D721Med (cell line): ENCODE measurements around the gene FGR.

ENCODE experiments used
- DNase-seq: peaks from one replicate; pipeline ENCODE4 v3.0.0; 2011; ENCODE audit warnings: low spot score; ENCODE audit not compliant: insufficient read length
- FAIRE-seq: peaks from 2 replicates; lab custom pipeline; 2011; peaks lifted over from hg19 to GRCh38; lab: Jason Lieb, UNC
- TF ChIP-seq, protein P1 (sequence below): IDR thresholded peaks from 2 replicates; pipeline ENCODE4 v1.5.1; 2012; ENCODE audit warnings: mild to moderate bottlenecking, control low read depth; ENCODE audit not compliant: insufficient read depth; ENCODE audit errors: missing control alignments

The FGR gene

DNA sequence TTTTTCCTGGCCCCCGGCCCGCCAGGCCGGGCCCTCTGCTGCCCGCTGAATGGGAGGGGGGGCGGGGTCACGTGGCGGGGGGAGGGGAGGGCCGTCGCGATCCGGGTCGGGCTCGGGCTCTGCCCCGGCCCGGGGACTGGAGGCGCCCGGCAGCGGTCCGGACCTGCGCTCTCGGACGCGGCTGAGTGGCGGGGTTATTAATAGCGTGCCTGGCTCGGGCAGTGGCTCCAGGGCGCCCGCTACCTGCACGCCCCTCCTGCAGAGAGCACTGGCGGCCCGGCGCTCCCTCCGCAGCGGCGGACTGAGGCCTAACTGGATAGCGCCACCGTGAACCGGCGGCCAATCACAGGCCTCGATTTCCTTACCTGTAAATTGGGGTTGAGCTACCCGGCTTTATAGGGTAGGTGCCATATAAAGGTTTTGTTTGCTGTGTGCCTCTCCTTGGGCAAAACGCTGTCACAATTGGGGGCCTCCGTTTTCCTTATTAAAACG is 59.1 kb downstream of the FGR start:
- TF ChIP-seq, protein P1, sequence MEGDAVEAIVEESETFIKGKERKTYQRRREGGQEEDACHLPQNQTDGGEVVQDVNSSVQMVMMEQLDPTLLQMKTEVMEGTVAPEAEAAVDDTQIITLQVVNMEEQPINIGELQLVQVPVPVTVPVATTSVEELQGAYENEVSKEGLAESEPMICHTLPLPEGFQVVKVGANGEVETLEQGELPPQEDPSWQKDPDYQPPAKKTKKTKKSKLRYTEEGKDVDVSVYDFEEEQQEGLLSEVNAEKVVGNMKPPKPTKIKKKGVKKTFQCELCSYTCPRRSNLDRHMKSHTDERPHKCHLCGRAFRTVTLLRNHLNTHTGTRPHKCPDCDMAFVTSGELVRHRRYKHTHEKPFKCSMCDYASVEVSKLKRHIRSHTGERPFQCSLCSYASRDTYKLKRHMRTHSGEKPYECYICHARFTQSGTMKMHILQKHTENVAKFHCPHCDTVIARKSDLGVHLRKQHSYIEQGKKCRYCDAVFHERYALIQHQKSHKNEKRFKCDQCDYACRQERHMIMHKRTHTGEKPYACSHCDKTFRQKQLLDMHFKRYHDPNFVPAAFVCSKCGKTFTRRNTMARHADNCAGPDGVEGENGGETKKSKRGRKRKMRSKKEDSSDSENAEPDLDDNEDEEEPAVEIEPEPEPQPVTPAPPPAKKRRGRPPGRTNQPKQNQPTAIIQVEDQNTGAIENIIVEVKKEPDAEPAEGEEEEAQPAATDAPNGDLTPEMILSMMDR, result no peak
- FAIRE-seq (no peak), DNase-seq (no peak)

DNA sequence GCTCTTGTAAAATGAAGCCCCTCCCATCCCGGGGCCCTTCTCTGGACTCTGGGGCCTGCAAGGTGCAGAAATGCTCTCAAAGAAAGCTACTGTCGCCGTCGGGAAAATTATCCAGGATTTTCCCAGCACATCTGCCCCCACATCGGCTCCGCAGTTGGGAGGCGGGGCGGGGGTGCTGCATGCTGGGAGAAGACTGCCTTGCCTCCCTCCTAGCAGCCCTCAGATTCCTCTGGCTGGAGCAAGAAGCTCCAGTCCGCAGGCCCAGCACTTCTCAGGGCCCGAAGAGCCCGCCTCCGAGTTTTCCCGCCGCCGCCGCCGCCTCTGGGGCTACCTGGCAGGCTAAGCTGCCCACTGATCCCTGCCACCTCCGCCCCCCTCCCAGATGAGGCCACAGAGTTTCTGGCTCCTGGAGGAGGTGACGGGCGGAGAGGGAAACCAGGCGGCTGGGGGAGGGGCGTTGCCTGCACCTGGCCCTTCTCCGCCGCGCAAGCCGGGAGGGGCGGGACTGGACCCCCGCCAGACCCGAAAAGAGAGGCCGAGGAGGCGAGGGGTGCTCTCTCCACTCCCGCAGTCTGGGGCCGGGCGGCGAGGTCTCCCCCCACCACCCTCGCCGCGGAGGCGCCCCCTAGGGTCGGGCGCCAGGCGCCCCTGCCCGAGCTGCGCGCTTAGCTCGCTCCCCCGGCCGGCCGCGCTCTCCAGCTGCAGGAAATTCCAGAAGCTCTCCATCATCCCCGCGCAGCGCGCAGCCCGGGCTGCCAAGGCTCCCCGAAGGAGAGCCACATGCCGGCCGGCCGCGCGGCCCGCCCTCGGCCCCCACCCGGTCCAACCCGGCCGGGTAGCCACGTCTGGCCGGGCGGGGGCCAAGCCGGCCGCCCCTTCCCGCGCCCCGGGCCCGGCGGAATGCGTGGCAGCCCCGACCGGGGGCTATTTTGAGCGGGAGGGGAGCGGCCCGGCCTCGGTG is 59.8 kb downstream of the FGR start:
- DNase-seq (no peak), FAIRE-seq (no peak)
- TF ChIP-seq, protein P1, result no peak

DNA sequence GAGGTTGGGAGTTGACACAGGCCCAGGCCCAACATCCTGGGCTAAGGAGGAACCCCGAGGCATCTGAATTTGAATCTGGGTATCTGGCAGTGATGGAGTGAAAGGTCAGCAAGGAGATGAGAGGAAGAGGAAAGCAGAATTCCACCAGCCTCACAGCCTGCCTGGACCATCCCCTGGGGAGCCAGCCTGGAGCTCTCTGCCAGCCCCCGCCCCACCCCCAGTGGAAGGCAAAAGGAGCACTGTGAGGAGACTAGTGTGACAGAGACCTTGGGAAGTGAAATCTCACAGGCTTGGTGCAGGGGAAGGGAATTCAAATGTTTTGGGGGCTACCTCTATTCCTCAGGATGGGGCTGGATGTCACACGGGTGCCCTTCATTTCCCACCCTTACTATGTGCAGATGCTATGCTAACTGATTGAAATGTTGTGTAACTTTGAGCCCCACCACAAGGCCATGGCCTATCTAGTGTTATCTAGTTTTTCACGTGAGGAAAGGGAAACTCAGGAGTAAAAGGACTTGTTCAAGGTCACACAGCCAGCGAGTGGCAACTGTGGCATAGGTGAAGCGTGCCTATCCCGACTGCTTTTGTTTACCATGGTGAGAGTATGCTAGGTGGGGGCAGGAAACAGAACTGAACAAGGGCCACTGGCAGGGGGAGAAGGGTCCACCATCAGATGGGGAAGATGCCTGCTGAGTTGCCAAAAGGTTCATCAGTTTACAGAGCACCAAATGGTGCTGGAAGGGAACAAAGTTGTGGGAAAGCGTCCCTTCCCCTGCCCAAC is 60.8 kb downstream of the FGR start:
- DNase-seq (no peak), FAIRE-seq (no peak)
- TF ChIP-seq, protein P1, result no peak

DNA sequence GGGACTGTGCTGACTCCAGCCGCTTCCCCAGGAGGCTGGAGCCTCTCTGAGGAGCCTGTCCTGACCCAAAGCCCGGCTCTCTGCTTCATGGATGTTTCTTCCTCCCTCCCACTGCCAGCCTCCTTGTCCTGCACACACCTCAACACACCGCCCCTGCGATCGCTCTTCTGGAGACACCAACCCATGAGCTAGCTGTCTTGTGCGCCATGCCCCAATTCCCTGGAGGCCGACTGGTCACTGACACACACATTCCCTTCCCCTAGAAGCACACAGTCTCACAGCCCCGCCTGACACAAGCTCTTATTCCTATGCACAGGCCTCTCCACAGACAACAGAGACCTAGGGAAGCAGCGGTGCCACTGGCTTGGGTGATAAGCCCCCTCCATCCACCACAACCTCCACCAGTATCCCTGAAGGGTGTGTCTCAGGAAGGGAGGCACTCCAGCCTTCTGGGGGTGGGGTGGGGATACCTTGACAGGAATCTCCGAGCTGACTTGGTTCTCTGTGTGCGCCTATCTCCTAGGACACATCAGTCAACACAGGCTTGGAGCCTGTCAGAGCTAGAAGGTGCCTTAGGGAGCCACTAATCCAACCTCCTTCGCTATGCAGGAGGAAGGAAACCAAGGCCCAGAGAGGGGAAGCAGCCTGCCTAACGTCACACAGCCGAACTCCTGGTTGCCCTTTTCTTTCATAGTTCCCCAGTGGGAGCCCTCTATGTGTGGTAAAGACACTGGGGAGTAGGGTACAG is 62.1 kb downstream of the FGR start:
- DNase-seq (no peak), FAIRE-seq (no peak)
- TF ChIP-seq, protein P1, result no peak

DNA sequence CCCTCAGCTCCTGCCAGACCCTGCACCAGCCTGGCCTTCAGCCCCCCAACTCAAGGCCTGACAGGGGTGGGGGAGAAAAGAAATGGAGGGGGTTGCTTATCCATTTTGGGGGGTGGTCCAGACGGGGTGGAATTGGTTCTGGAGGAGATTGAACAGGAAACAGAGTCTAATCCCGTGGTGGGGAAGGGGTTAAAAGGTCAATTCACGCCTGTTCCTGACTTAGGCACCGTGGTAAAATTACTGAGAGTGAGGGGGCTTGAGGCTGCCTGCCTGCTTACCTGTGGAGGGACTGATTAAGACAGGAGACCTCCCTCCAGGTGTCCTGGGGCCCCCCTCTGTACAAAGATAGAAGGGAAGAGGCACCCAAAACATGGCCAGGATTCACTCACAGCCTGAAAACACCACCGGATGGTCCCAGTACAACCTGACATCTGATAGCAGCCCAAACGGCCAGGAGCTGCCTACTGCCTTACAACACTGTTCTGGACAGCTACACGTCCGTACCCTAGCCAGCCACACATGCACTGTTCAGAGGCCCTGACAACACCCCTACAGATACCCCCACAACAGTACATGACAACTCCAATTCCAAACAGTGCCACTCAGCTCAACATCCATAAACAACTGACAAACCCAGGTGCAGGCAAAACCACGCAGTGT is 62.8 kb downstream of the FGR start:
- FAIRE-seq, result no peak
- TF ChIP-seq, protein P1, result no peak

DNA sequence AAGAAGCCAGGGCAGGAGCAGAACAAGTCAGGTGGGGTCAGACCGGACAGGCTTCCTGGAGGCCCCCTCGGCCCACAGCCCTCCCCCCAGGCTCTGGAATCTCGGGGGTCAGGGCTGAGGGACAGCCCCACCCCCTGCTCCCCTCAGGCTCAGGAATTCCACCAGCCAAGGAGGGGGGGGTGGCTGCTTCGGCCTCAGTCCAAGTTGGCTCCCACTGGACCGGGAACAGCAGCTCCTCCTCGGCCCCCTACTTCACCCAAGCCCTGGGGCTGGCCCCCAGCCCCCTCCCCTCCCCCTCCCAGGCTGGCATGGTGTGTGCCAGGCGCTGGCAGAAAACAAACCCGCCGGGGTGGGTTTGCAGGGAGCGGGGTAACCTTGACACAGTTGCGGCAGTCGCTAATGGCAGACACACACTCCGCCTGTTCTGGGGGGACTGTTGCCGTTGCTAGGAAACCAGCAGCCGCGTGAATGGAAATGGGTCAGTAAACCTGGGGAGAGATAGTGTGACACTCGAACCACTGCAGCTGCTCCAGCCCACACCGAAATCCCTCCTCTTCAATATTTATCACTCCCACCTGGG is 63.5 kb downstream of the FGR start:
- no peak for DNase-seq

More for the DNA sequence above, 62.8 kb downstream of the FGR start:
- no peak for DNase-seq

More for the DNA sequence above, 63.5 kb downstream of the FGR start:
- TF ChIP-seq, protein P1, result no peak
- no peak for FAIRE-seq
